ENCODE data around the gene DAAM1. TPM values are rescaled to one million over a fixed set of nuclear protein-coding genes. Genes with fewer than 3 reads are reported as not detected.

Gene DAAM1
- polyA plus RNA-seq, 1 donor, result 67.7 TPM

GRCh38 chr14:59313658-59314608 is 125.5 kb downstream of the DAAM1 start:
- no peak for DNase-seq

DNA sequence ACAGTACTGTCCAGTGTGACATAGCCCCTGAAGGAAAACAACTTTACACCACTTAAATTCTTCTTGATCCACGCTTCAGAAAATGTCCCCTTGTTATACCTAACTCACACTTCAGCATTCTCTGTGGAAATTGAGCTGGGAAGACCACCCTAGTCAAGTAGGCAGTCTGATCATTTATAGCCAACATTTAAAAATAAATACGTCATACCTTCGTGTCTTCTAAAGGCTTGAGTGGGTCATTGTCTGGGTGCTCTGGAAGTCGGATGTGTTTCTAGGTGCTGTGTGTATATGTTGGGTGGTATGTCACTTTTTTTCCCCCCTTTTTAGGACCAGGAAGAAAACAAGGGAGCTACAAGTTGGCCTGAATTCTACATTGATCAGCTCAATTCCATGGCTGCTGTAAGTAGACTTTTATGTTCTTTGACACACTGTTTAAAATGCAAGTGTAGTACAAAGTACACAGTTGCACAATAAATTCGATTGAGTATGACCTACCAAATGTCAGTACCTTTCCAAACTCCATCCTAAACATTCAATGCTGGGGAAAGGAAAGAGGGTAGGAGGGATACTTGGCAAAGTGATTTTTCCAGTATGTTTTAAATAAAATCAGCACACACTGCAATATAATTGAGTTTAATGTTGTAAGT is 126.6 kb downstream of the DAAM1 start:
- DNase-seq, result no peak

DNA sequence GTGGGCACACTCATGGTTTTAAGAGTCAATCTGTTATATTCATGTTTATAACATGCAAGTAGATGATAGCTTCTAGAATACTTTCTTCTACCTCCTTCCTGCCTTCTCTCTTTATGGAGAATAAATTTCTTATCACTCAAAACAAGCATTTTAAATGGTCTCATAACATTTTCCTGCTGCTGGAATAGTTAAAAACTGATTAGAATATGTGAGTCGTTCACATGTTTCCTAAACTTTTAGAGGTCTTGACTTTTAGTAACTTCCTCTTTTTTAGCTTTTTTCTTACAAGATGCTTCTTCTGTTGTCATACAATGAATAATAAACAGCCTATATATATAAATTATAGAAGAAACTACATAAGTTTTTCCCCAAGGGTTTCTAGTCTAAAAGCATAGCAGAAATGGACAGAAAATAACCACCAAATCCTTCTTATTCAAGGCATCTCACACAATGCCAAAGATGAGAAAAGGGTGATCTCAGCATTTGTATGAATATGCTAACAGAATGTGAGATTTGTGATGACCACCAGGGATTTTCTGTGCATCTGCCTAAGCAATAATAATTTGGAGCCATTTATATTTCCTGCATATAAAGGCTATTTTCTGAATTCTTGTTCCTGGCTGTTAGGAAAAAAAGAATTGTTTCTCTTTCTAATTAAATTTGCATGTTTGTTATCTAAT is 127.8 kb downstream of the DAAM1 start:
- DNase-seq, result no peak

DNA sequence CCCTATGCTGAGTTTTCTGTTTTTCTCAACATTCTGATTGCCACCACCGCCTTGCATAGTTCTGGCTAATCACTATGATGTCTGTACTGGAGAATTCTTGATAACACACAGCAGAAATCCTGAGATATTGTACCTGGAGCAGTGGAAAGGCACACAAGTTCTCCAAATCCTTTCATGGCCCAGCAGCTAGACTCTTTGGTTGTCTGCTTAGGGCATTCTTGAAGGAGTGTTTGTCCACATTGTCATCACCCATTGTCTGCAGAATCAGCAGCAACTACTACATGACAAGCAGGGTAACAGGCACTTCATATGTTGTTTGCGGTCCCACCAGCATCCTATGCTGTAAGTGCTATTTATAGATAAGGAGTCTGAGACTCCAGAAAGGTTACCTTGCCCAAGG is 128.9 kb downstream of the DAAM1 start:
- no peak for DNase-seq

- DNase-seq, result no peak
These were observed 129.5 kb downstream of the DAAM1 start for GRCh38 chr14:59317798-59318505.

DNA sequence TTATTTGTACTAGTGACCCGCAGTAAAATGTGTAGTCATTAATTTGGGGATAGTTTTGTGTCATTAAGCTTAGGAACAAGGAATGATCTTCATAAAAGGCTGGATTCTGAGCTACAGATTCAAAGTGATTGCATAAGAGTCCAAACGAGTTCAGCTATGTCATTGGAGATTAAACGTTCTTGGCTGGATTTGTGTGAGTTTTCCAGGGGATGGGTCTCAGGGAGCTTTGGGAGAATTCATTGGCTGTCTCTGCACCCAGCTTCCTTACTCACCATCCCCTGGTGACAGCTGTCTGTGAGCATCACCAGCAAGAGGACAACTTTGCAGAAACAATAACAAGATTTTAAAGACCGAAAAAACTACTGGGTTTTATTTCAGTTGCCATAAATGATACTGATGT is 130.4 kb downstream of the DAAM1 start:
- DNase-seq, result no peak

DNA sequence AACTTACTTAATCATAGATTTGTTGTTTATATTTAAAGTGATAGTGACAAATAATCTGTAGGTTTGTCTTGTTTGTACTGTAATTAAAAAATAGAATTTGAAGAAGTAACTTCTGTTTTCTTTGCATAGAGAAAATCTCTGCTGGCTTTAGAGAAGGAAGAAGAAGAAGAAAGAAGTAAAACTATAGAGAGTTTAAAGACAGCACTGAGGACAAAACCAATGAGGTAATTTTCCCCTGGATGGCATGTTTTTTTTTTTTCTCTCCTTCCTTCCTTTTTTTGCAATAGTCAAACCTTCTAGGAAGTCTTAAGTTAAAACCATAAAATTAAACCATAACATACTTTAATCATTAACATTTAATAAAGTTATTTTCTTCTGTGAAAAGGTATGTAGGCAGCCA is 131.9 kb downstream of the DAAM1 start:
- DNase-seq, result no peak

DNA sequence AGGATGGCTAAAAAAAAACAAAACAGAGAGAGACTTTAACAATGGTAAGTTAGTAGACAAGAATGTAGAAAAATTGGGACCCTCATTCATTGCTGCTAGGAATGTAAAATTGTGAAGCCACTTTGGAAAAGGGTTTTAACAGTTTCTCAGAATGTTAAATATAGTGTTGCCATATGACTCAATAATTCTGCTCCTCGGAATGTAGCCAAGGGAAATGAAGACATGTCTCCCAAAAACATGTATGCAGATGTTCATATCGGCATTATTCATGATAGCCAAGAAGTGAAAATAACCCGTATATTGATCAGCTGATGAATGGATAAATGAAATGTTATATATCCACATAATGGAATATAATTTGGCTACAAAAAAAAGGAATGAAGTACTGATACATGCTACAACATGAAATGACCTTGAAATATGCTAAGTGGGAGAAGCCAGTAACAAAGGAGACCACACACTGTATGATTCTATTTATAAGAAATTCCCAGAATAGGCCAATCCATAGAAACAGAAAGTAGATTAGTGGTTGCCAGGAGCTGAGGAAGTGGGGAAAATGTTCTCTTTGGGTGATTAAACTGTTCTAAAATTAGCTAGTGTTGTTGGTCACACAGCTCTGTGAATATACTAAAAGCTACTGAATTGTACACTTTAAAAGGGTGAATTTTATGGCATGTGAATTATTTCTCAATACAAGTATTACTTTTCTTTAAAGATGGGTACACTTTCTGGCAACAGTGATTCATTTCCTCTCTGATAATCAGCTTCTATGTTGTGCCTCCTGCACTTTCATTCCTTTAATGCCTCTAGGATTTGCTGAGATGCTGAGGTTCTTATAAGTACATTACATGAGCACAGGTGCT is 132.5 kb downstream of the DAAM1 start:
- DNase-seq, result no peak

DNA sequence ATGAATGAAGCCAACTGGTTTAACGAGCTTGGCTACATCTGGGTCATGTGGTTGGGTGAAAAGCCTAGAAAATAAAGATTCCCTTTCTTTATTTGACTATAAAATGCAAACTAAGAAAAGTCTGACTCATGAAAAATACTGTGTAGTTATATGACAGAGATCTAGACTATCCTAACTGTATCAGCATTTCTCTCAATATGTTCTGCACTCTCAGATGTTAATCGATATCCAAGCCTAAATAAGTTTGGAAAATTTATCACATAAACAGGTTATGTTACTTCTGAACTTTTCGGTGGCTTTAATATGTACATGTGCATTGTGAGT is 133.1 kb downstream of the DAAM1 start:
- no peak for DNase-seq

GRCh38 chr14:59325906-59326305 is 137.4 kb downstream of the DAAM1 start:
- no peak for DNase-seq

DNA sequence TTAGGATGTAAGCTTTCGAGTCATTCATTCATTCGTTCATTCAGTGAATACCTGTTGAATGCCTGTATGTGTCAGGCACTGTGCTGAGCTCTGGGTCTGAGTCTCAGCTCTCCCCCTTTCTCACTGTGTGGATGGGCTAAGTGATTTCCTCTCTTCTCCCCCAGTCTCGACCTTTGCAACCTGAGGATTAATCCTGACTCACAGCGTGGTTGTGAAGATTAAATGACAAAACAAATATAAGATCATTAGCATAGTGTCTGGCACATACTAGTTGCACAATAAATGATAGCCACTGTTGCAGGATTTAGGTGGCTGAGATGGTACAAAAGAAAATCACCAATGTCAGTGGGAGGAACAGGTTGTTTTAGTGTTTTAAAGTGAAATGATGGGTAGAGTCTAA is 140.0 kb downstream of the DAAM1 start:
- no peak for DNase-seq

- DNase-seq, result no peak
These were observed 142.0 kb downstream of the DAAM1 start for GRCh38 chr14:59330455-59330854.

DNA sequence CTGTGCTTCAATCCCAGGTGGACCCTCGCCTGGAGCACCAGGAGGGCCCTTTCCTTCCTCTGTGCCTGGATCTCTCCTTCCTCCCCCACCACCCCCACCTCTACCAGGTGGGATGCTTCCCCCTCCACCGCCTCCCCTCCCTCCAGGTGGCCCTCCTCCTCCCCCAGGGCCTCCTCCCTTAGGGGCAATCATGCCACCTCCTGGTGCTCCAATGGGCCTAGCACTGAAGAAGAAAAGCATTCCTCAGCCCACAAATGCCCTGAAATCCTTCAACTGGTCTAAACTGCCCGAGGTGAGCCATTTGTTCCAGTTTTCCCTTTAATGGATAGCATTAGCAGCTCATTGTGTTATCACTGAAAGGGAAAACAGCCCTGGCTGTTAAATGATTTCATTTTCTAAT is 142.8 kb downstream of the DAAM1 start:
- DNase-seq, result no peak

DNA sequence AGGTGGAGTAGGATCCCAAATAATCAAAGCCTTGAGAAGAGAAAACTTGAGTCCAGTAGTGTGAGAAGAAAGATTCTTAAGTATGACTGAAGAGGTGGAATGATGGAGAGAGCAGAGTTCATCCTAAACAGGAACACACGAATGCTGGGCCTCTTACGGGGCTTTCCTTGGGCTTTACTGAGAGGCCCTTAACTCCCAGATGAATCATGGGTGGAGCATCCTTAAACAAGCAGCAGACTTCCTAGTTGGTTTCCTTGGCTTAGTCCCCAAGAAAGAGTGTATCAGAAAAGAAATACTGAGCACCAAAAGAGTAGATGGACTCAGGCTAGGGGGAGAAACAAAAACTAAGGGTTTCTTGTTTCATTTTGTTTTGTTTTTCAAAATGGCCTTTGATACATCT is 144.3 kb downstream of the DAAM1 start:
- DNase-seq, result no peak

GRCh38 chr14:59333235-59333634 is 144.8 kb downstream of the DAAM1 start:
- DNase-seq, result no peak

GRCh38 chr14:59333668-59334067 is 145.2 kb downstream of the DAAM1 start:
- no peak for DNase-seq

GRCh38 chr14:59334253-59334652 is 145.8 kb downstream of the DAAM1 start:
- DNase-seq, result no peak

GRCh38 chr14:59336098-59336497 is 147.6 kb downstream of the DAAM1 start:
- no peak for DNase-seq

DNA sequence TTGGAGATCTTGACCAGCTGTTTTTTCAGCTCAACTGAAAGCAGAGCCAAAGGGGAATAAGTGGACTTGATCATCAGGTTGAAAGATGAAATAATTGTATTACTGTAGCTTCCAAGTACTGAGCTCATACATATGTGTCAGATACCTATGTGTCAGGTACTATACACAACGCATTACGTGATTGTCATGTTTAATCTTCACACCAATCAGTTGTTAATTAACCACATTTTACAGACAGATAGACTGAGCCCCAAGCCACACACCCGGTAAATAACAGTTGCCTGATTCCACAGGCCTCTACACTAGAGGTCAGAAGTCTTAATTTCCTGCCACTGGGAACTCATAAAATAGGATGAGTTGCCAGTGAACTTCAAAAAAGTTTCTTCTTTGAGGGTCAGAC is 148.2 kb downstream of the DAAM1 start:
- no peak for DNase-seq

- DNase-seq, result no peak
These were observed 148.7 kb downstream of the DAAM1 start for GRCh38 chr14:59337141-59337611.

DNA sequence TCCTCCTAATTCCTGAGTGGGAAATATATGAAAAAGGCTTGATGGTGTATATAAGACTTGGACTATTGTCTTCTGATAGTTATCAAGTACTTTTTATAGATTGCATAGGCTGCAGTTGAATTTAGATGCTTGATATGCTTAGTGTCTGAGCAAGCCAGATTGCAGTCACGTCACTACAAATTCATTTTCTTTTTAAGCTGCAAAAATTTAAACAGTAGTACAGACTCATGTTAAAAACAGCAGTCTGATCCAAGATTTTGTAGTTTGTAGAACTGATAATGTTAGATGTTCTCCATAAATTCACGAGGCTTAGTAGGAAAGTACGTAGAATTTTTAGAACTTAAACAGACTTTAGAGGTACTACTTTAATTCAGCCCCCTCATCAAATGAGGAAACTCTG is 150.3 kb downstream of the DAAM1 start:
- DNase-seq, result no peak
